Keratinocyte (primary cell): ENCODE measurements around the gene SLC18A2. TPM values are rescaled to one million over a fixed set of nuclear protein-coding genes. Genes with fewer than 3 reads are reported as not detected.

ENCODE experiments used
- DNase-seq: peaks from one replicate; pipeline ENCODE4 v3.0.0-alpha.2; 2011; ENCODE audit warnings: low read depth, missing footprints, low spot score
- FAIRE-seq: peaks from 2 replicates; lab custom pipeline; 2011; peaks lifted over from hg19 to GRCh38; lab: Jason Lieb, UNC
- H2AFZ ChIP-seq: 2 replicates; pipeline ENCODE4 v1.6.0; 2012; ENCODE audit warnings: low read length, control low read depth, inconsistent platforms; ENCODE audit not compliant: control insufficient read depth
- H3K27ac ChIP-seq: 2 replicates; pipeline ENCODE4 v1.5.1; 2011; ENCODE audit warnings: low read length; ENCODE audit not compliant: control insufficient read depth, insufficient read depth
- H3K27me3 ChIP-seq: 3 replicates; pipeline ENCODE4 v1.6.0; 2011; ENCODE audit warnings: low read length; ENCODE audit not compliant: control insufficient read depth, insufficient read depth; ENCODE audit errors: extremely low read depth
- H3K36me3 ChIP-seq, 2 experiments: 2 replicates in 1 of 2; 3 replicates in 1 of 2; pipeline ENCODE4 v1.5.1; 2011; ENCODE audit warnings: low read length in 2 of 2, mild to moderate bottlenecking in 1 of 2; ENCODE audit not compliant: control insufficient read depth in 2 of 2, insufficient read depth in 2 of 2; ENCODE audit errors: extremely low read depth in 1 of 2
- H3K4me1 ChIP-seq: 3 replicates; pipeline ENCODE4 v1.5.1; 2011; ENCODE audit warnings: low read length; ENCODE audit not compliant: control insufficient read depth, insufficient read depth; ENCODE audit errors: extremely low read depth
- H3K4me2 ChIP-seq: 3 replicates; pipeline ENCODE4 v1.6.0; 2011; ENCODE audit warnings: low read depth, low read length; ENCODE audit not compliant: control insufficient read depth, insufficient read depth; ENCODE audit errors: extremely low read depth
- H3K4me3 ChIP-seq, 3 experiments: fragments of 200-600 bp in 1 of 3; sonication (generic) in 1 of 3; 2 replicates in 2 of 3; 3 replicates in 1 of 3; pipeline ENCODE4 v1.5.1; 2011 to 2016; ENCODE audit warnings: low read length in 3 of 3, mild to moderate bottlenecking in 3 of 3, control low read depth in 2 of 3, inconsistent platforms in 1 of 3, low read depth in 1 of 3, mixed read lengths in 1 of 3, mixed run types in 1 of 3, moderate library complexity in 1 of 3; ENCODE audit not compliant: control insufficient read depth in 2 of 3, insufficient read depth in 2 of 3; ENCODE audit errors: extremely low read depth in 1 of 3
- H3K79me2 ChIP-seq: 2 replicates; pipeline ENCODE4 v1.6.0; 2012; ENCODE audit warnings: low read length; ENCODE audit not compliant: control insufficient read depth, insufficient read depth
- H3K9ac ChIP-seq: 3 replicates; pipeline ENCODE4 v1.6.0; 2011; ENCODE audit warnings: low read length; ENCODE audit not compliant: control insufficient read depth, insufficient read depth; ENCODE audit errors: extremely low read depth
- H3K9me1 ChIP-seq: 3 replicates; pipeline ENCODE4 v1.6.0; 2011; ENCODE audit warnings: low read length; ENCODE audit not compliant: control insufficient read depth, insufficient read depth; ENCODE audit errors: extremely low read depth
- H3K9me3 ChIP-seq: 2 replicates; pipeline ENCODE4 v1.5.1; 2012; ENCODE audit warnings: low read depth, low read length; ENCODE audit not compliant: control insufficient read depth
- H4K20me1 ChIP-seq: 3 replicates; pipeline ENCODE4 v1.6.0; 2011; ENCODE audit warnings: low read length; ENCODE audit not compliant: control insufficient read depth, insufficient read depth; ENCODE audit errors: extremely low read depth
- EZH2 ChIP-seq: IDR thresholded peaks from one replicate; pipeline ENCODE4 v1.6.1; 2012; ENCODE audit warnings: inconsistent platforms, mild to moderate bottlenecking, low read length, moderate library complexity
- dilution Hi-C: fragments of 300-500 bp; cut with MboI; formaldehyde crosslinking; loops from one replicate; pipeline ENCODE4 v1.7.0; 2020; ENCODE audit warnings: low sequenced_read_pairs; ENCODE audit not compliant: extremely low pct_ligation_motif_present
- polyA plus RNA-seq, 5 experiments: library from polyadenylated mRNA; depleted of rRNA in 3 of 5; stranded (reverse) in 3 of 5; stranded (forward) in 1 of 5; unstranded in 1 of 5; fragments of >200 nt; gene quantifications; 1 replicate in 1 of 5; 2 replicates in 3 of 5; 3 replicates in 1 of 5; pipeline versions ENCODE4 v1.2.1 to v1.2.3, GENCODE V29; 2011 to 2012; ENCODE audit warnings: missing spikeins in 2 of 5, low read depth in 1 of 5, low replicate concordance in 1 of 5
- TF ChIP-seq, protein P1 (sequence below), 3 experiments: IDR thresholded peaks in 1 of 3; conservative IDR thresholded peaks in 1 of 3; optimal IDR thresholded peaks in 1 of 3; 2 replicates in 2 of 3; 3 replicates in 1 of 3; pipeline versions ENCODE3 to v1.5.1; 2011; ENCODE audit warnings: low read length in 3 of 3, mild to moderate bottlenecking in 3 of 3, moderate library complexity in 2 of 3, control low read depth in 1 of 3, inconsistent platforms in 1 of 3; ENCODE audit not compliant: insufficient read depth in 2 of 3; ENCODE audit errors: extremely low read depth in 1 of 3

The SLC18A2 gene
- polyA plus RNA-seq, 1 donor (not counting 4 experiments of a cell fraction or from before 2014, with no cell fraction given): not detected

DNA sequence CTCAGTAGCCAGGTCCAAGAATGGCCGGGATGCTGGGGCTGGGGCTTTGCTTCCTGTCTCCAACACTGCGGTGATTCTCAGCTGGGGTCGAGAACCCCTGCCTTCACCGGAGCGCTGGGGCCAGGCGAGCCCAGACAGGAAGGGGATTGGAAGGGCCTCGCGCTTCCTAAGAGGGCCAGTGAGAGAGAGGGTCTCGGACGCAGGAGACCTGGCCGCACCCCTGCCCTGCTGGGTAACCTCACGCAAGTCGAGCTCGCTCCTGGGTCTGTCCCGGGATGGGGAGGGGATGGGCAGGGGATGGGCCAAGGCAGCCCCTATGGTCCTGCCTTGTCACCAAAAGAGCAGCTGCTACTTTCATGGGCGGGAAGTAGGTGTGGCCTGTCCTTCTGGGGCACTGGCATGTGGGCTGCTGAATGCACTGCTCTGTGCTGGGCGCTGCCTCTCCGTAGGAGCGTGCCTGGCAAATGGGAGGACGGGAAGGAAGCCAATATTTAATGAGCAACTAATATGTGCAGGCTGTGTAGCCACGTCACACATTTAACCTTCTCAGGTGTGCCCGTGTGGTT, 23.6 kb upstream of the SLC18A2 start:
- H3K27ac ChIP-seq: no peak overlapping the region
- FAIRE-seq (no peak), DNase-seq (no peak)
- no peaks in the 10 kb centered on the region for H3K9me1 ChIP-seq
- peaks cover 9% of the 10 kb centered on the region for H3K4me1 ChIP-seq
- H3K4me3 ChIP-seq: peak overlapping the region; percentile 55 to 68 (median 55)
- H2AFZ ChIP-seq: peak overlapping the region; percentile 70
- H3K27me3 ChIP-seq: peaks cover 23% of the 10 kb centered on the region
- no peaks in the 10 kb centered on the region for H3K79me2 ChIP-seq
- no peaks in the 10 kb centered on the region for H3K36me3 ChIP-seq
- dilution Hi-C loops: no loop called here
- H3K4me2 ChIP-seq: peak overlapping the region; percentile 92
- no peaks in the 10 kb centered on the region for H3K9me3 ChIP-seq
- H4K20me1 ChIP-seq: no peaks in the 10 kb centered on the region
- TF ChIP-seq EZH2: no peak
- TF ChIP-seq, protein P1, sequence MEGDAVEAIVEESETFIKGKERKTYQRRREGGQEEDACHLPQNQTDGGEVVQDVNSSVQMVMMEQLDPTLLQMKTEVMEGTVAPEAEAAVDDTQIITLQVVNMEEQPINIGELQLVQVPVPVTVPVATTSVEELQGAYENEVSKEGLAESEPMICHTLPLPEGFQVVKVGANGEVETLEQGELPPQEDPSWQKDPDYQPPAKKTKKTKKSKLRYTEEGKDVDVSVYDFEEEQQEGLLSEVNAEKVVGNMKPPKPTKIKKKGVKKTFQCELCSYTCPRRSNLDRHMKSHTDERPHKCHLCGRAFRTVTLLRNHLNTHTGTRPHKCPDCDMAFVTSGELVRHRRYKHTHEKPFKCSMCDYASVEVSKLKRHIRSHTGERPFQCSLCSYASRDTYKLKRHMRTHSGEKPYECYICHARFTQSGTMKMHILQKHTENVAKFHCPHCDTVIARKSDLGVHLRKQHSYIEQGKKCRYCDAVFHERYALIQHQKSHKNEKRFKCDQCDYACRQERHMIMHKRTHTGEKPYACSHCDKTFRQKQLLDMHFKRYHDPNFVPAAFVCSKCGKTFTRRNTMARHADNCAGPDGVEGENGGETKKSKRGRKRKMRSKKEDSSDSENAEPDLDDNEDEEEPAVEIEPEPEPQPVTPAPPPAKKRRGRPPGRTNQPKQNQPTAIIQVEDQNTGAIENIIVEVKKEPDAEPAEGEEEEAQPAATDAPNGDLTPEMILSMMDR (optimal IDR thresholded peaks at IDR 0.05 in 1 of 3, IDR thresholded peaks at IDR 0.05 in 1 of 3, conservative IDR thresholded peaks at IDR 0.05 in 1 of 3; ENCODE audit: extremely low read depth in 1 of 3, insufficient read depth in 2 of 3, low read length in 3 of 3): no peak
- peak overlapping the region; percentile 18 for H3K9ac ChIP-seq

DNA sequence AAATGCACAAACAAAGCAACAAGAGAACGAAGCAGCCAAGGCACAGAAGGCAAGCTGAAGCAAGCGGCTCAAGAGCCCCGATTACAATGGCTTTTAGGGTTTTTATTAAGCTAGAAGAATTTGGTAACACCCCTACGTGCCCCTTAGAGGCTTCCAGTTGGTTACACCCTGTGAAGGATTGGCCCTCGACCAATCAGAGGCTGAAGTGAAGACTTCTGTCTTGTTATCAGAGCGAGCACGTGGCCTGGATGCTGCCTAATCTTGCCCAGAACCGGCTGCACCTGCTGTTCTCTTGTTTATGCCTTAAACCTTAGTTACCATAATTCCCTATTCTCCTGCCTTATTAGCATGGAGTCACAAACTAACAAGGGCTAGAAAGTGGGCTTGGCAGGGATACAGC, 22.3 kb upstream of the SLC18A2 start:
- TF ChIP-seq, protein P1 (optimal IDR thresholded peaks at IDR 0.05 in 1 of 3, IDR thresholded peaks at IDR 0.05 in 1 of 3, conservative IDR thresholded peaks at IDR 0.05 in 1 of 3; ENCODE audit: extremely low read depth in 1 of 3, insufficient read depth in 2 of 3, low read length in 3 of 3): no peak
- TF ChIP-seq EZH2: no peak
- no peak overlapping the region for H2AFZ ChIP-seq
- FAIRE-seq: no peak
- H3K9me1 ChIP-seq: no peaks in the 10 kb centered on the region
- dilution Hi-C loops: no loop called here
- H3K4me2 ChIP-seq: no peak overlapping the region
- H3K36me3 ChIP-seq: no peaks in the 10 kb centered on the region
- H3K9me3 ChIP-seq: no peaks in the 10 kb centered on the region
- peaks cover 9% of the 10 kb centered on the region for H3K4me1 ChIP-seq
- H3K27me3 ChIP-seq: peaks cover 19% of the 10 kb centered on the region
- no peaks in the 10 kb centered on the region for H3K79me2 ChIP-seq
- no peak overlapping the region for H3K9ac ChIP-seq
- no peak overlapping the region for H3K27ac ChIP-seq
- H3K4me3 ChIP-seq: no peak overlapping the region
- H4K20me1 ChIP-seq: no peaks in the 10 kb centered on the region
- no peak for DNase-seq
